ENCODE data around the gene ERBB4.

DNA sequence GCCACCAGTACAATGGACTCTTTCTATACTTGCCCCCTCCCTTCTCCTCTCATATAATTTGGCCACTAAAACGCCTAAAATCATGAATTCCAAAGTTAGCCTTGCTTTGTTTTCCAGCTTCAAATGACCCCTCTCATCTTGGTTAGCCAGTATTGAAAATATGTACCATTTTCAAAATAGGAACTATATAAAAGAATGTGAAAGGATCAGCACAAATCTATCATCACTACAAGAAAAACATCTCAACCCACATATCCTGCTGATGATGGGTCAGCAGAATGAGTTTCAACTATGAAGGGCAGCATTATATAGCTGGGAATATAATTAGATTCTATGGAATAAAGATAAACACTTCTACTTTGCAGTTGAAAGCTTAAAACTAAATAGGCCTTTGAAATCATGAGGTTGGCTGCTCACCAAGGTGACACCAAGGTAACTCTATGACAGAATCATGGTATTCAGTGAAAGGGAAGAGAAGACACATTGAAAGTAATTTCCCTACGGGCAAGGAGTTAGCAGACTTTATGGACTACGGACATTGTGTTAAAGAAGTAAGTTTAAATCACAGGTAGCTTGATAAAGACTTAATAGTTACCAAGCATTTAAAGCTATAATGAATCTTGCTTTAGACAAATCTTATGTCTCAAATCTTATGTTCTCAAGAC is 1109.2 kb downstream of the ERBB4 start:
- no peak for TF ChIP-seq CBX8 (IDR thresholded peaks at IDR 0.05)
- TF ChIP-seq EP300 (IDR thresholded peaks at IDR 0.05): no peak
- no peak for TF ChIP-seq POLR2A (IDR thresholded peaks at IDR 0.05; ENCODE audit: low read length)
- no peak for TF ChIP-seq CHD2 (IDR thresholded peaks at IDR 0.05; ENCODE audit: low read length, partially characterized antibody)
- no peak for TF ChIP-seq BCL3 (IDR thresholded peaks at IDR 0.05)
- no peak for TF ChIP-seq CTCF (IDR thresholded peaks at IDR 0.05)
- TF ChIP-seq BHLHE40 (IDR thresholded peaks at IDR 0.05; ENCODE audit: low read depth, low read length): no peak
- TF ChIP-seq RFX5 (IDR thresholded peaks at IDR 0.05): no peak
- no peak for TF ChIP-seq USF2 (IDR thresholded peaks at IDR 0.05)
- no peak for TF ChIP-seq CEBPB (IDR thresholded peaks at IDR 0.05)
- no peak for TF ChIP-seq MAZ (IDR thresholded peaks at IDR 0.05; ENCODE audit: borderline replicate concordance, low read depth, low read length)
- TF ChIP-seq ZNF302 (CRISPR knock-in tag; IDR thresholded peaks at IDR 0.05): no peak
- TF ChIP-seq SREBF2 (IDR thresholded peaks at IDR 0.05): no peak
